GM18519 (cell line): Measurements from ENCODE around the gene CD63.

Source experiments
- ATAC-seq: cut with Tn5 transposase; IDR thresholded peaks from one replicate; pipeline ENCODE4 v1.9.1; 2021; ENCODE audit warnings: mild to moderate bottlenecking, moderate library complexity; ENCODE audit not compliant: unreplicated experiment, low FRiP score

Gene CD63

DNA sequence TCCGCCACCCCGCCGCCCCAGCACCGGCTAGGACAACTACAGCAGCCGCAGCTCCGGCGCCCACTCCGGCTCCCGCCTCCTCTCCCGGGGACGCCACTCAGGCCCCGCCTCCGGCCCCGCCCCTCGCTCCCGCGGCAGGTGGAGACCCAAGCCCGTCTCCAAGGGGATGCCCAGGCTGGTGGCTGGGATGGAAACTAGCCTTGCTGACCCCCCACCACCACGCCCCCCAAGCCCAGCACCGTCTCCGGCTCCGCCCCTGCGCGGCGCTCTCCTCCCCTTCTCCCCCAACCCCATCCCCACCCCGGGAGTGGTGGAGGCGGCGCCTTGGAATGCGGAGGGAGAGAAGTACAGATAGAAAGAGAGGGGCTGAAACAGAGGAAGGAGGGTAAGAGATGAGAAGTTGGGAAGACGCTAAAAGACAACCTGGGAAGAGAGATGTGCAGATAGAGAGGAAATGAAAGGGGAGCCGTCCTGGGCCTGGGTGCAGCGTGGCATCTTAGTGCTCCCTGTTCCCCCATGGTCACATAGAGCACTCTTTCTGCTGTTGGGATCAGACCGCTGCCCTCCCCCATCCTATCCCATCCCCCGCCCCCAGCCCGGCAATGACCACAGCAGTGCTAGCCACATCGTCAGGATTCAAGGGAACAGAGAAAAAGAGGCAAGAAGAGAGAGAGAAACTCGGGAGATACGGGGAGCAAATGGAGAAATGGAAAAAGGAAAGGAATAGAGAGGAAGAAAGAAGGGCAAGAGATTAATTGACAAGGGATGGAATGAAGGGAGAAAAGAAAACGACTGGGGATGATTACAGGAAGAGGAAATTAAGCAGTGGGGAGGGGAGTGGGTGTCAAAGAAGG is 20.7 kb downstream of the CD63 start, which contains the start of gene ITGA7:
ITGA7 (minus strand) TSS at position 64 of the 854 bp plus-strand sequence. CDS start 222 bp downstream, outside the sequence.
- no peak for ATAC-seq

DNA sequence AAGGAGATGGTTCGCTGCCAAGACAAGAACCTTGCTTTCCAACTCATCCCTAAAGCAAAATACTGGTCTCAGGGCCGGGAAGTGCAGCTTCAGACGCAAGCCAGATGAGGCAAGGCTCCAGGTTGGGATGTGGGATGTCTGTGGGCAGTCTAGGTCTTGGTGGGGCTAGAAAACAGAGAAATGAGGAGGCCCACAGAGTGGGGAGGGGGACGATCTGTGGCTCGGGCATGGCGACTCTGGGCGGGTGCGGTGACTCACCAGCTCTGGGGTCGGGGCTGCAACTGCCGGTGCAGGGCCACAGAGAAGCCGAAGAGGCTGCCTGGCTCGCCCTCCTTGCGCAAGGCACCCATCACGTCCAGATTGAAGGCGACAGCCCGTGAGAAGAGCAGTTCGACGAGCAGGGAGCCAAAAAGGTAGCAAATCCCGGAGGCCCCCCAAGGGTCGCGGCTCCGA is 21.6 kb downstream of the CD63 start:
- ATAC-seq = no peak

DNA sequence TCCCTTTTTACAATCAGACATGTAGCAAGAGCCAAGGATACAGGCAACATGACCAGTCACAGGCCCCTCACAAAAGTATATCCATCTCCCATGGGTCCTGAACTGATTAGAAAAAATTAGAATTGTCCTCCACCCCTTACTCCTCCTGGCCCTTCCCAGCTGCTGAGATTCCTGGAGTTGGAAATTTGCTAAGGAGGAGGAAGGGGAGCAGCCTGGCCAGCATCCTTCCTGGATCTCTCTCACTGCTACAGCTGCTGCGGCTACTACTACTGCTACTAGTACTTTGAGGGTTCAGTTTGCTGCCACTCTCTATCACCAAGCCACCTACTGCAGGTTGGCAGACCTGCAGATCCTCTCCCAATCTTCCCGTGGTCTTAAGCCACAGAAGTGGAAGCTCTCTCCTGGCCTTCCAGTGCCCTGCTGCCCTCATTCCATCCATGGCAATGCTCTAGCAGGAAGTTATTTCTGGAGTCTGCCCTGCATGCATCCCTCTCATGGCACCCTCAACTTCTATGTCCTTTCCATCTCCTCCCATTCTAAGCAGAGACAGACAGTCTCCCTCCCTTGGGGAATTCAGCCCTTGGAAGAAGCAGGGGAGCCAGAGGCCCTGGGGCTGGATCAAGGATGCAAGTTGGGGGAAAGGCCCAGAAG is 22.1 kb downstream of the CD63 start:
- no peak for ATAC-seq

DNA sequence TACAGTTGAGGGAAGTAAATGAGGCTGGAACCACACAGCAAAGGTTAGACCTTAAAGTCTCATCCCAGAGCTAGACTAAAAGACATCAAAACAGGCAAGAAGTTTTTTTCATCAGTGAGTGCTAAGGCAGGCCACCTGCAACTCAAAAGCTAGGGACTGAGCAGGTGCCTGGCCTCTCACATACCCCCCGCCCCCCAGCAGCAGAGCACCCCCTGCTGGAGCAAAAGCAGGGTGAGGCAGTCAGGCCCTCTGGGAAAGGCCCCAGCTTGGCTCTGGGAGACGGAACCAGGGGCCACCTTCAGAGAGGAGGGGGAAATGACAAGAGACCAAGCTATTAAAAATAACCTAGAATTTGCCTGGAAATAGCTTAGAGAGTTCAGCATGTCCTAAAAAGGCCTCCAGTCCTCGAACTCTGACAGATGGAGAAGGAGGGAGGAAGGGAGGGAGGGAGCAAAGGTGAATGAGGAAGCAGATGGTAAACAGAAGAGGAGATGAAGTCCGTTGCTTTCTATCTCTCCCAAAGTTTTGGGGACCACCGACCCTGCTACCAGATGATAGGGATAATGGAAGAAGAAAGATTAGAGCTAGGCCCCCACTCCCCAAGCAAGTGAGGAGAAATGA is 22.9 kb downstream of the CD63 start:
- ATAC-seq = no peak

DNA sequence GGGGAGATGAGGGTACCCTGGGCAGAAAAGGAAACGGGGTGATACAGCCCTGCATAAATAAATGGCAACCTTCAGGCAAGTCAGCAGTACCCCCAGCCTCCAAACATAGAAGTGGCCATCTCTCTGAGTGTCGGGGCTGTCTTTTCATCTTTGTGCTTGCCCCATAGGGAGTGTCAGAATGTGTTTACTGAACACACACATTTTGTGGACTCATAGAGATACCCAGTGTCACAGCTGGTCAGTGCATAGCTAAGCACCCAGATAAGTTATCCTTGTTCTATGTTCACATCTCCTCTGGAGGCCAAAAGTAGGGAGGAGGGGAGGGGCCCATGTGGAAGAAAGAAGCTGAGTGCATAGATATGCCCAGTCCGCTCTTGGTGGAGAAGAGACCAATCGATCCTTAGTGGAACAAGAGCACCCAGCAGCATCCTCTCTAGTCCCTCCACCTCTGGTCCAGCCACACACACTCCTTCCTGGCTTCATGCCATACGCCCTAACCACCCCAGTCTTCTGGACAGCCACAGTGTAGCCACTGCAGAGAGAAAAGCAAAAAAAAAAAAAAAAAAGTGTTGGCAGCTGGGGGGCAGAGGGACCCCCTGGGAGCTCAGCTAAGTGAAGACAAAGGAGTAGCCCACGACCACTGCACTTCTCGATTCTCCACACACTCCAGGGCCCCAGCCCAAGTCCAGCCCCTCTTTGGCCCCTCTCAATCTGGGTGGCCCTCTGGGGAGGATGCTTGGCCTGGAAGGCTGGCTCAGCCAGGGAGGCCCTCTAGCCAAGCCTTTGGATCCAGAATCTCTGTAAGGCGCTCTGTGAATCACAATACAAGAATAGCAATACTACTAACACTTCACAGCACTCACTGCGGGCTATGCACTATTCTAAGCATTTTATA is 23.7 kb downstream of the CD63 start:
- no peak for ATAC-seq

DNA sequence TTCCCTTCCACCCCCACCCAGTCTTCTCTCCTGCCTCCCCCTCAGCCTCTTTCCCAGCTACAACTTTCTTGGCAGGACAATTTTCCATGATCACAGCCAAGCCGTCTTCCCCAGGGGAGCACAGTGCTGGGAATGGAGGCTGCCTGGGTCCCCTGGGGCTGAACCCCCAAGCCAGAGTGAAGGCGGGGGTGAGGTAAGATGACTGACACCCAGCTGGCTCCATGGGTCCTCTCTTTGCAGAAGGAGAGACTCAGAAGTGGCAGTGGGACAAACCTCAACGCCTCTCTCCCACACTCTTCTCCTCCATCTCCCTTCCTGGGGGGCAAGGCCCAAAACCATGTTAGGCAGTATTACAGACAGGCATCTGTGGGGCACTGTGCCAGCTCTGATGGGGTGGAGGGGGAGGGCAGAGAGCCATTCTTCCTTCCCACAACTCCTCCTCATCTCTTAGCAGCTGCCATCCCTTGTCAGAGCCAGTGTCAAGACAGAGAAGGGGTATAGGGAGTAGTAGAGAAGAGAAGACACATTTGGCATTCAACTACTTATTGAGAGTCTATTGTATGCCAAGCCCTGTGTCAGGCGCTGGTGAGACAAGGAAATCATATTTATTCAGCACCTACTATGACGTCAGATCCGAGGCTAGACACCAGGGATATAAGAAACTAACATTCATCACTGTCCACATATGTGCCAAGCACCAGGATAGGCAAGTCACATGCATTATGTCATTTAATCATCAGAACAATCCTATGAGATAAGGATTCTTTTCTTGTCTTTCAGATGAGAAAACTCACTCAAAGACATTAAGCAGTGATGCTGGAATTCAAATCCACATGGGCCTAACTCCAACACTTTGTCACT is 24.7 kb downstream of the CD63 start:
- ATAC-seq = no peak

DNA sequence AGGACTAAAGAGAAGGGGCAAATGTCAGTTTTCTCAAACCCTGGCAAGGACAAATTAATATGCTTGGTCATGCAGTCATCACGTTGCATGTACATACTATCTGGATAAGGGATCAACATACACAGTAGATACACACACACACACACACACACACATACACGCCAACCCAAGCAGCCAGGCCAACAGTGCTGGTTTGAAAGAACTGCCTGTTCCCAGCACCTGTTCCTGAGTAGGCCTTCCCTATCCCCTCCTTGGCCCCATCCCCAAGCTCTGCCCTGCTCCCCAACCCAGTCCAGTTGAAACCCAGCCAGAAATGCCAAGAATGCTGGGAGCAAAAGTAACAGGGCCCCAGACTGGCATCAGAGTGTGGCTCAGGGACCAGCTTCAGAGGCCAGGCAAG is 25.5 kb downstream of the CD63 start:
- ATAC-seq = no peak

DNA sequence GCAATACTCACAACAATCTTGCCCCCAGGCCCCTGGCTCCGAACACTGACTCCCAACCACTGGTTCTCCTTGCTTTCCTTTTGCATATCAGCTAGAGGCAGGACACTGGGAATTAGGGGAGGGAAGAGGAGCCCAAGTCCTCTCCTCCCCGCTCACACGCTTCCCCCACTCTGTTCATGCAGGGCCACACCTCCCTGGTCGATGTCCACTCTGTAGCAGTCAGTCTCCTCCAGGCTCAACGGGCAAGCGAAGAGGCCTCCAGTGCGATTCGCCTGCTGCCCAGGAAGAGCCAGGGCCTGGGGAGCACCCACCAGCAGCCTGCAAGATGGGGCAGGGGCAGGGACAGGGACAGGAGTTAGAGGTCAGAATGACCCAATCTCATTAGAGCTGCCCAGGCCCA is 25.9 kb downstream of the CD63 start:
- ATAC-seq = no peak

DNA sequence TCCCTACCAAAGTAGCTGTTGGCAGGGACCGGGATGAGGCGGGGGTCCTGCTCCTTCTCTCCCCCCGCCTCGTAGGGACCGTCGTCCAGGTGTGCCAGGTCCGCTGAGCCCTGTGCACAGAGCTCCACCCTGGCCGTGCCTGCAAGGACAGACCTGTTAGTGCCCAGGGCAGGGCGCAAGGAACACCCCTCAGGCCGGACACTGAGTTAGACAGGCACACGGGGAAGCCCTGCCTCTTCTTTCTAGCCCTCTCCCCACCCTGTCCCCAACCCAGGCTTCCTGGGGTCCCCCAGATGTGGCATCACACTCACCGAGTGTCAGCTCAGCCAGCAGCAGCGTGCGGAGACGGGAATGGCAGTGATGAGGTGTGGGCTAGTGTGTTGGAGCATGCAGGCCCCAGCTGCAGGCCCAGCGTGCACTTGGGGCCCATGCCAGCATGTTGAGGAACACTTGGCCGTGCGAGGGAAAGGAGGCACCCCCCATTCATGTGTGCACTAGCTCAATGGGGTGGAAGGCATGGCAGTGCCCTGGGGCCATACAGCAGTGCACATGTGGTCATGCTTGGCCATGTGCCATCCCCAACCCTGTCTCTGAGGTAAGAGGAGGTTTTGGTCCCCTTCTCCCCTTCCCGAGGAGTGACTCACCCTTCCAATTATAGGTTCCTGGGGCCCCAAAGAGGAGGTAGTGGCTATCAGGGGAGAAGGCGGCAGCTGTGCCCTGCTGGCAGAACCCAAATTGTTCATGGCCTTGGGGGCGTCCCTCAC is 28.4 kb downstream of the CD63 start:
- ATAC-seq = no peak

DNA sequence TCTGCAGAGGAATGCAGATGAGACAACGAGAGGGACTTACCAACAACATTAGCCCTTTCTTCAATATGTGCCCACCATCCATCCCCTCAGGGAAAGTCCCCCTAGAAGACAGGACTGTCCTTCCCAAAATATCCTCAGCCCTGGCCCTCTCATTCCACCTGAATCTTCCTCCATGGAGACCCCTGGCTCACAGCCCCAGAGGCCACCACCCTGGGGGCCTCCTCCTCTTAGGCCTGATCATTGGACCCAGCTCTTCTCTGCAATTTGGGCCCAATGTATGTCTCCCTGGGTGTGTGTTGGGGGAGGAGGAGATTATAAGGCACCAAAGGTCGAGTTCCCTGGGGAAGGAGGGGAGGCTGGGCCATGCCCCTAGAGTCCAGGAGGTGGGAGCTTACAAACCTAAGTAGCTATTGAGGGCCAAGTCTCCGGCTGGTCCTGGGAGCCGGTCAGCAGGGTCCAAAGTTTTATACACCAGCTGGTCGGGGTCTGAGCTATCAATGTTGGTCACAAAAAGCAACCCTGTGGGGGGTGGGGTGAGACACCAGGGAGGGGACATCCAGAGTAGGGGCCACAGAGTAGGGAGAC is 29.2 kb downstream of the CD63 start:
- no peak for ATAC-seq

DNA sequence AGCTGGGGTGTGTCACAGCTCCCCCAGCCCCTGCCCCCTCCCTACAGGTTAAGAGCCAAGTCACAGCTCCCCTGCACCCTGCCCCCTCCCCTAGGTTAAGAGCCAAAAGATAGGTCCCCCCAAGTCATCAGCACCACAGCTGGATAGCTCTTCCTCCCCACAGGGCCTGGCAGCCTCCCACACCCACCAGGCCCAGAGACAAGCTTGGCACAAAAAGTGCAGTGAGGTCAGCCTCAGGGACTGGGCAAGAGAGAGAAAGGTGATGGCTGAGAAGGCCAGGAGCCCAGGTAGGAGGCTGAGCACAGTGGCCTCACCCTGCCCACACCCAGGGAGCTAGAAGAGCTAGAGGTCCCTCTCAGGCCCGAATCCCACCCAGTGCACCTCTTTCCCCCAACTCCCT is 29.8 kb downstream of the CD63 start:
- no peak for ATAC-seq

DNA sequence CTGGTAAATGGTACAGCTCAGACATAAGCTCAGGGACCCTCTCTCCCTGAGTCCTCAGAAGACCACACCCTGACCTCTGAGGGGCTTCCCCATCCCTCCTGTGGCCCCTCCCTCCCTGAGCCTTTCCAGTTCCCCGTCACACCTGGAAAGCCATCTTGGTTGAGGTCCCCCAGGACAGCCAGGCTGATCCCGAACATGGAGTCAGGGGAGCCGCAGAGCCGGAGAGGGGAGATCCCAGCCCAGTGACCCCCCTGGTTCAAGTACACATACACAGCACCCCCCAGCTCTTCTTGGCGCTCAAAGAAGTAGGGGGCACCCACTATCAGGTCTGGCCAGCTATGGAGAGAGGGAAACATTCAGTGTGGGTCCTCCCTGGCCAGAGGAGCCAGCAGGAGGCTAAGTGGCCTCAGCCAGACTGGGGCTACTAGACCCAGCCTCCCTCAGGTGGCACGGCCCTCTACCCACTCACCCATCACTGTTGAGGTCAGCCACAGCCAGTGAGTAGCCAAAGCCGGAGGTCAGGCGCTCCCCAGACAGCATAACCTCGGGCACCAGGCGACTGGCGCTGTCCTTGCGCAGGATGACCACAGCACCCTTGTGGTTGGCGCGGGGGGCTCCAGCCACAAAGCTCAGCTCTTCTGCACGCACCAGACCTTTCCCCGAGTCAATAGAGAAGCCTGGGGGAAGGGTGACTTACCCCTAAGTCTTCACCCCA is 30.4 kb downstream of the CD63 start:
- ATAC-seq = no peak

DNA sequence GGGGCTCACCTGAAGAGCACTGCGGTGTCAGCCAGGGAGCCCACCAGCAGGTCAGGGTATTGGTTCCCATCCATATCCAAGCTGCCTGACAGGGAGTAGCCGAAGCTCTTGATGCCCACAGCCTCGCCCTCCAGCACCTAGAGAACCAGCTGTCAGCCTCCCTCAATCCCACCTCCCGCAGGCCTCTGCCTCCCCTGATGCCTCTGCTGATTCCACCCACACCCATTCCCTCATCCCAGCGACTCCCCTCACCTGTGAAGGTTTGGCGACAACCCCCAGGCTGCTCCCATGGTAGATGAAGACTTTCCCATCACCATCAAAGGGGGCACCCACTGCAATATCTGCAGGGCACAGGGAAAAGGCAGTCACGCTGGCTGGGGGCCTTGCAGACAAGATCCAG is 31.1 kb downstream of the CD63 start:
- ATAC-seq = no peak

DNA sequence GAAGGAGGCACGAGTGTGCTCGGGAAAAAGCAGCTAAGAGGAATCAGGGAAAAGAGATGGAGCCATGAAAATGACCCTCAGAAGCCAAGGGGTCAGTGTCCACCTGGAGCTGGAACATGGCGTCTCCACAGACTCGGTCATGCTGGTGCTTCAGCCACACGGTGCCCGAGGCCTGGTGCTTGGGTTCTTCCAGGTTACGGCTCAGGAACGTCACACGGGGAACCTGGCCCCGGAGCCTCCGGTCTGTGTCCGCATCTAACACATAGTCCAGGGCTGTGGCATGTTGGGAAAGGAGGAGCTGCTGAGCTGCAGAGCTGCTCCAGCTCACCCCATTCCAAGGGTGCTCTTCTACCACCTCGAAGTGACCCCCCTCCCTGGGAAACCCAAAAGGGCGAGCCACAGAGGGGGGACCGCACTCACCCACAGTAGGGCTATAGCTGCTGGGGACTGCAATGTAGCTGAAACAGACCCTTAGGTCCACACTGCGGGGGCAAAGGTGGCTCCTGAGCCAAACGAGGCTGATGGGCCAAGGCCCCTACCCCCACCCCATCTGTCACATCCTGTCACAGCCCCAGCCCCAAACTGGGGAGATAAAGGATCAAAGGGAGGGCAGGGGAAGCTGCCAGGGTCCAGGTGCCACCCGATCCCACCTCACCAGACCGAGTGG is 31.9 kb downstream of the CD63 start:
- no peak for ATAC-seq

DNA sequence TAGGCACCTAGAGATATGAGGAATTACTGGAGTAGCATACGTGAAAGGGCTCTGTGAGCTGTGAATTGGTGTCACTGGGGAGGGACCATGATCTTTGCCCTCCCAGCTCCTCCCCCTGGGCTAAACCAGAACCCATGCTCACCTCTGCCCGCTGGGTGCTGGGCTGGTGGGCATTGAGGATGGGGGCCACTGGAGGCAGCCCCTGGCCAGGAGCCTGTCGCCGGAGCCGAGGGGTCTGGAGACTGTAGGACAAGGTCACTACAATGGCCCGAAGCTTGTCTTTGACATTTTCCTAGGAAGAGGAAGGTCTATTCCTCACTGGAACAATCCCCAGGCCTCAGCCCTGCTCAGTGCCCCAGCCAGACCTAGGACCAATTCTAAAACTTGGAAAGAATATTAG is 32.7 kb downstream of the CD63 start:
- no peak for ATAC-seq

DNA sequence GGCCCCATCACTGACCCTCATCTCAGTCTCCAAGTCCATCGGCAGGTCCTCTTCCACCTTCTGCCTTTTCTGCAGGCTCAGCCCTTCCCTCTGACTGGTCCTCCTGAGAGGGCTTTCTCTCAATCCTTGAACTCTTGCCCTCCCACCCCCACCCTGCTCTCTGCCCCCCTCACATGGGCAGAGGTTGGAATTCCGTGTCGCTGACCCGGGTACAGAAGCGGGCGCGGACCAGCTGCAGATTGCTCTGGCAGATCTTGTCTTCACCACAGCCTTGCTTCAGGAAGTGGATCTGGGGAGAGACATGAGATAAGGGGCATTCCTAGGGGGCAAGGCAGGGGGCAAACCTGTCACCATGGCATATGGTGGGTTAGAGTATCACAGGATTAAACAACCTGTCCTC is 33.5 kb downstream of the CD63 start:
- ATAC-seq = no peak

DNA sequence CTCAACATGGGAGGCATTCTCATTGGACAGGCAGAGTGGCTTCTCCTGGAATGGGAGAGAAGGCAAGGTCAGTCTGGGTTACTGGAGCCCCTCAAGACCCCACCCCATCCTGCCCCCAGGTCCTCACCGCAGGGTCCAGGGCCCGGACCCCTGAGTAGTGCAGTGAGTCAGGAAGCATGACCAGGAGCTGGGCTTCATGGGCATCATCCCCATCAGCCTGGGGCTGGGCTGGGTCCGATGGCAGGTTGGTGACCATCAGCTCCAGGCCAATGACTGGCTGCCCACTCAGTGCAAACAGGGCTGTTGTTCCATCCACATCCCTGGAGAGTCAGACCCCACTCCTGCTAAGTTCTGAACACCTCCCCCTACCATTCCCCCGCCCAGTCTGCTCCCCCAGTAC is 34.2 kb downstream of the CD63 start:
- no peak for ATAC-seq

DNA sequence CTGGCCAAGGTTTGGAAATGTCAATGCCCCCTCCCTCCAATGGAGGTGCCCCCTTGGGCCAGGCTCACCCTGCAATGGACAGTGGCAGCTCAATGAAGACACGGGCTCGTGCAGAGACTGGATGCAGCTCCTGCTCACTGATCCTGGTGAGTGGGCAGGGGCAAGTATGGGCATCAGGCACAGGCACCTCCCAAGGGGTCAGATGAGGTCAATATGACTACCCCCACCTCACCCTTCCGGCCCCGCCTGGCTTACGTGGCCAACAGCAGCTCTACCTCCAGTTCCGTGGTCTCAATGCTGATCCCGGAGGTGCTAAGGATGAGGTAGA is 34.7 kb downstream of the CD63 start:
- no peak for ATAC-seq
